Activated CD4-positive, alpha-beta T cell treated with anti-CD3 and anti-CD28 coated beads for 1 hour (primary cell): ENCODE results near the gene TM9SF3.
"Not testable (repeated sequence)": the region's sequence is repeated elsewhere in the genome, so short reads cannot be mapped to it uniquely, and the experiment has no call there.

Experiments used
- DNase-seq: peaks from one replicate; pipeline ENCODE4 v3.0.0-alpha.2; 2020

The TM9SF3 gene

GRCh38 chr10:96565774-96566173, 21.0 kb downstream of the TM9SF3 start:
- DNase-seq = no peak

GRCh38 chr10:96560966-96561887, 25.6 kb downstream of the TM9SF3 start:
- DNase-seq = no peak

- no peak for DNase-seq
Measured at GRCh38 chr10:96560489-96560888, 26.3 kb downstream of the TM9SF3 start.

GRCh38 chr10:96556003-96556402, 30.8 kb downstream of the TM9SF3 start:
- no peak for DNase-seq

GRCh38 chr10:96555330-96555729, 31.5 kb downstream of the TM9SF3 start:
- DNase-seq = no peak

GRCh38 chr10:96548589-96548988, 38.2 kb downstream of the TM9SF3 start:
- no peak for DNase-seq

- not testable (repeated sequence) for DNase-seq
Measured at GRCh38 chr10:96545558-96545957, 41.3 kb downstream of the TM9SF3 start.

- no peak for DNase-seq
Measured at GRCh38 chr10:96541921-96542320, 44.9 kb downstream of the TM9SF3 start.

- DNase-seq = no peak
Measured at GRCh38 chr10:96540240-96540639, 46.6 kb downstream of the TM9SF3 start.

- DNase-seq = no peak
Measured at GRCh38 chr10:96538683-96539082, 48.1 kb downstream of the TM9SF3 start.

GRCh38 chr10:96536129-96536528, 50.7 kb downstream of the TM9SF3 start:
- DNase-seq = no peak

GRCh38 chr10:96532523-96532922, 54.3 kb downstream of the TM9SF3 start:
- no peak for DNase-seq

GRCh38 chr10:96529634-96530279, 57.1 kb downstream of the TM9SF3 start:
- no peak for DNase-seq

GRCh38 chr10:96524741-96525140, 62.1 kb downstream of the TM9SF3 start:
- DNase-seq = no peak

GRCh38 chr10:96517284-96517683, 69.5 kb downstream of the TM9SF3 start:
- DNase-seq = no peak

- DNase-seq = no peak
Measured at GRCh38 chr10:96516337-96516736, 70.5 kb downstream of the TM9SF3 start.

- peak; percentile 22 for DNase-seq
Measured at GRCh38 chr10:96513698-96514561, 72.9 kb downstream of the TM9SF3 start, which contains the start of gene TLL2. Gene TLL2 (minus strand): TSS chr10:96513926. CDS start chr10:96513685, 241 bp downstream.

- DNase-seq = no peak
Measured at GRCh38 chr10:96513305-96513697, 73.5 kb downstream of the TM9SF3 start.

GRCh38 chr10:96512524-96513304, 74.1 kb downstream of the TM9SF3 start:
- DNase-seq = no peak

- no peak for DNase-seq
Measured at GRCh38 chr10:96511044-96511945, 75.5 kb downstream of the TM9SF3 start.

GRCh38 chr10:96509017-96509641, 77.7 kb downstream of the TM9SF3 start:
- DNase-seq = no peak
